Measurements from ENCODE around the gene BPNT1.
A peak's percentile ranks its signal among the peaks of the same experiment; 100 is the strongest.
"Not testable (repeated sequence)": the region's sequence is repeated elsewhere in the genome, so short reads cannot be mapped to it uniquely, and the experiment has no call there.

Gene BPNT1

DNA sequence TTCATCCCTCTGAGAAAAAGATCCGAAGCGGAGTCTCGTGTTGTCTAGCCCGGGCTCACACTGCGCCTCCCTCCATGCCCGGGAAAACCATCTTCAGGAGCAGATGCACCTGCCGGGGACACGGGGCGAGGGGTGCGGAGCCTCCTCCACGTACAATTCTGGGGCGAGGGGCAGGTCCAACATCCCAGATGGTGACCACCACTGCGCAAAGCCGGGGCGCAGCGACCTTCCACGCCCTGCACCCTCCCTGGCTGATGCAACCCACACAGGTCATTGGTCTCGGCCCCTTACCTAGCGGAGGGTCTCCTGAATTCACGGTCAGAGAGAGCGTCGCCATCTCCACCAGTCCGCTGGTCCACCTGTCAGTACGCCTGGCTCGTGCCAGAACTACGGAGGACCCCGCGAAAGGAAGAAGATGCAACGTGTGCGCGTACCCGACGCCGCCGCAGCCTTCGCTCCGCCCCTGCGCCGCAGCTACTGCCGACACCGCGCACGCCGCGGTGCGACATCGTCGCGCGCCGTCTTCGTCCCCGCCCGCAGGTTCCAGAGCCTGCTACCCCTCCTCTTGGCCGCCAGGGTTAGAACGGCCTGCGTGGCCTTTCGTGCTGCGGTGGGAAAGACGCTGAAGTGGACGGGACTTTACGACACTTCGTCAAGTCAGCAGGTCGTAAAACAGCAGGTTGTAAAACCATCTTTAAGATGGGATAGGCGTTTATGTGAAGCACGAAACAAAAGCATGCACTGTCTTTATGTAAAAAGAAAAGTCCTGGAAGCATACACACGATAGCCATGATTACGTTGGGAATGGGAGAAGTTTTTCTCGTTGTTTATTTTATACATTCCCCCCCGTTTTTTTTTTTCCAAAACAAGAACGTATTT lies 43.3 kb downstream of the BPNT1 start, which contains the start of gene EPRS1:
Gene EPRS1 (minus strand): TSS at position 454 of the 879 bp plus-strand sequence. CDS start 117 bp downstream, at position 337.
- H3K4me1 Mint-ChIP-seq (ENCODE audit: low read depth): peaks cover 27% of the 10 kb centered on the region
- H3K27ac Mint-ChIP-seq: peak within 1 kb of the TSS; percentile 98
- H3K4me3 Mint-ChIP-seq: peak within 1 kb of the TSS; percentile 100
- H3K9me3 Mint-ChIP-seq: no peaks in the 10 kb centered on the region
- DNase-seq (ENCODE audit: low spot score): peak; percentile 96
- H3K36me3 Mint-ChIP-seq (ENCODE audit: low read depth): peaks cover 10% of the 10 kb centered on the region
- H3K27me3 Mint-ChIP-seq (ENCODE audit: low read depth): no peaks in the 10 kb centered on the region

- DNase-seq (ENCODE audit: low spot score): no peak
- H3K9me3 Mint-ChIP-seq: no peaks in the 10 kb centered on the region
- H3K27ac Mint-ChIP-seq: peak overlapping the region; percentile 98
- H3K36me3 Mint-ChIP-seq (ENCODE audit: low read depth): peaks cover 10% of the 10 kb centered on the region
- H3K4me1 Mint-ChIP-seq (ENCODE audit: low read depth): peaks cover 27% of the 10 kb centered on the region
- H3K27me3 Mint-ChIP-seq (ENCODE audit: low read depth): no peaks in the 10 kb centered on the region
- peak overlapping the region; percentile 100 for H3K4me3 Mint-ChIP-seq
These were observed 44.1 kb downstream of the BPNT1 start for GRCh38 chr1:220045356-220046051.

DNA sequence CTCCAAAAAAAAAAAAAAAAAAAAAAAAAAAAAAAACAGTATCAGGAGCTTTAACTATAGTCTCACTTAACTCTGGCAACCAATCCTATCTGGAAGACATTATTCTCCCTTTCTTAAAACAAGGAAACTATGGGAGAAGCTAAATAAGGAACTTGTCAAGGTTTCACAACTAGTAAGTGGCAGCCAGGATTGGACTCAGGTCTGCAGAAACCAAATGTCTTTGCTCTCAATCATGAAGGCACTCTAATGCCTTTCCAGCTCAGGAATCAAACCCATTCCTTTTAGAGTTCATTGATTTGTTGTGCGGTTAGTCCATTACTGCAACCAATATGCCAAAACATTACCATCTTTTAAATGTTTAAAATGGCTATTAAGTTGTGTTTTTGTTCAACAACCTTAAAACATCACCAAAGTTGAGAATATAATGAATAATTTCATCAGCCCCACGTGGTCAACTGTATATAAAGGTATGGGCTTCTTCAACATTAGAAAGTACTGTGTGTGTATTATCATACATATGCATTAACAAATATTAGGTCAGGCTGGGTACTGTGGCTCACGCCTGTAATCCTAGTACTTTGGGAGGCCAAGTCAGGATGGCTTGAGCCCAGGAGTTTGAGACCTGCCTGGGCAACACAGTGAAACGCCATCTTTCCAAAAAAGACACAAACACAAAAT lies 44.8 kb downstream of the BPNT1 start:
- H3K27ac Mint-ChIP-seq: peak overlapping the region; percentile 98
- peaks cover 10% of the 10 kb centered on the region for H3K36me3 Mint-ChIP-seq (ENCODE audit: low read depth)
- H3K4me1 Mint-ChIP-seq (ENCODE audit: low read depth): peaks cover 27% of the 10 kb centered on the region
- no peaks in the 10 kb centered on the region for H3K27me3 Mint-ChIP-seq (ENCODE audit: low read depth)
- DNase-seq (ENCODE audit: low spot score): no peak
- H3K9me3 Mint-ChIP-seq: no peaks in the 10 kb centered on the region
- H3K4me3 Mint-ChIP-seq: peak overlapping the region; percentile 100

DNA sequence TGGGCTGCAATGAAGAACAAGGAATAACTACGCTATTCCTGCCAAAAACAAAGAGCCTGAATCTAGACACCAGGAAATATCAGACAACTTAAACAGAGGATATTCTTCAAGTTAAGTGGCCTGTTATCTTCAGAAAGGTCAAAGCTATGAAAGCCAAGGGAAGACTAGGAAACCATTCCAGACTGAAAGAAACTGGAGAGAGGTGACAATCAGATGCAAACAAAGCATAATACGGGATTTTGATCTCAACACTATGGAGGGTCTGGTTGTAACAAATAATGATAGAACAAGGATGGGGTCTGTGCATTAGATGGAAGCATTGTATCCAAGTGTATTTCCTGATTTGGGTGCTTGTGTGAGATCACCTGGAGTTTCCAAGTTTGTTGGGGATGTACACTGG lies 45.9 kb downstream of the BPNT1 start:
- H3K27me3 Mint-ChIP-seq (ENCODE audit: low read depth): no peaks in the 10 kb centered on the region
- peaks cover 15% of the 10 kb centered on the region for H3K36me3 Mint-ChIP-seq (ENCODE audit: low read depth)
- no peaks in the 10 kb centered on the region for H3K9me3 Mint-ChIP-seq
- DNase-seq (ENCODE audit: low spot score): no peak
- H3K4me3 Mint-ChIP-seq: peak overlapping the region; percentile 37
- H3K27ac Mint-ChIP-seq: peak overlapping the region; percentile 70
- H3K4me1 Mint-ChIP-seq (ENCODE audit: low read depth): peaks cover 32% of the 10 kb centered on the region

DNA sequence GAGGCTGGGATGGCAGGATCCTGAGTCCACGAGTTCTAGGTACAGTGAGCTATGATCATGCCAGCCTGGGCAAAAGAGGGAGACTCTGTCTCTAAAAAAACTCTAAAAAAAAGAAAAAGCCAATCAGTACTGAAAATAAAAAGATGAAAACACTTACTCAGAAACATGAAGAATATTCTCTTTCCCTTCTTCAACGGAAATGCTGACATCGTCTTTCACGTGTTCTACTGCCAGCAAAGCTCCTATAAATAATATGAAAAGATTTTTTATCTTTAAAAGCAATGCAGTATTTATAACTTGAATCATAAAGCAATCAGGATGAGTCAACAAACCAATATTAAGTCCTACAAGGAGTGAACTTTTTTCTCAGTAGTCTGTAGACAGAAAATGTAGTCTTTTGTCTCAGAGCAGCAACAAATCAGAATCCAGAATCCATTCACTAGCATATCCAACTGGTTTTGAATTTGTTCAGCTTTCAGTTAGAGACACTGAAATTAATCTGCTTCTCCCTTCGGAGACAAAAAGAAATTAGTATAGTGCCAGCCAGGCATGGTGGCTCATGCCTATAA lies 49.5 kb downstream of the BPNT1 start:
- DNase-seq (ENCODE audit: low spot score): no peak
- peaks cover 32% of the 10 kb centered on the region for H3K36me3 Mint-ChIP-seq (ENCODE audit: low read depth)
- no peak overlapping the region for H3K4me3 Mint-ChIP-seq
- no peaks in the 10 kb centered on the region for H3K27me3 Mint-ChIP-seq (ENCODE audit: low read depth)
- H3K9me3 Mint-ChIP-seq: no peaks in the 10 kb centered on the region
- H3K27ac Mint-ChIP-seq: no peak overlapping the region
- H3K4me1 Mint-ChIP-seq (ENCODE audit: low read depth): peaks cover 32% of the 10 kb centered on the region

- Mint-ChIP-seq H3K27ac (peak overlapping the region; percentile 43), H3K4me1 (ENCODE audit: low read depth) (peaks cover 24% of the 10 kb centered on the region), H3K36me3 (ENCODE audit: low read depth) (peaks cover 36% of the 10 kb centered on the region), H3K4me3 (no peak overlapping the region), H3K9me3 (no peaks in the 10 kb centered on the region), H3K27me3 (ENCODE audit: low read depth) (no peaks in the 10 kb centered on the region)
- no peak for DNase-seq (ENCODE audit: low spot score)
These were observed 50.9 kb downstream of the BPNT1 start for GRCh38 chr1:220038640-220039039.

- not testable (repeated sequence) for H3K9me3 Mint-ChIP-seq
- peak overlapping the region; percentile 1 for H3K27ac Mint-ChIP-seq
- peaks cover 37% of the 10 kb centered on the region for H3K36me3 Mint-ChIP-seq (ENCODE audit: low read depth)
These were observed 51.8 kb downstream of the BPNT1 start for GRCh38 chr1:220037810-220038209.

GRCh38 chr1:220032911-220033310 lies 56.7 kb downstream of the BPNT1 start:
- Mint-ChIP-seq H3K27ac (no peak overlapping the region), H3K36me3 (ENCODE audit: low read depth) (peaks cover 50% of the 10 kb centered on the region), H3K27me3 (ENCODE audit: low read depth) (no peaks in the 10 kb centered on the region), H3K4me1 (ENCODE audit: low read depth) (peaks cover 18% of the 10 kb centered on the region), H3K4me3 (no peak overlapping the region), H3K9me3 (no peaks in the 10 kb centered on the region)
- no peak for DNase-seq (ENCODE audit: low spot score)

More at GRCh38 chr1:220037810-220038209, 51.8 kb downstream of the BPNT1 start:
- H3K4me3 Mint-ChIP-seq; DNase-seq (ENCODE audit: low spot score); H3K27me3 Mint-ChIP-seq (ENCODE audit: low read depth): not testable (repeated sequence)
- H3K4me1 Mint-ChIP-seq (ENCODE audit: low read depth): peaks cover 22% of the 10 kb centered on the region

DNA sequence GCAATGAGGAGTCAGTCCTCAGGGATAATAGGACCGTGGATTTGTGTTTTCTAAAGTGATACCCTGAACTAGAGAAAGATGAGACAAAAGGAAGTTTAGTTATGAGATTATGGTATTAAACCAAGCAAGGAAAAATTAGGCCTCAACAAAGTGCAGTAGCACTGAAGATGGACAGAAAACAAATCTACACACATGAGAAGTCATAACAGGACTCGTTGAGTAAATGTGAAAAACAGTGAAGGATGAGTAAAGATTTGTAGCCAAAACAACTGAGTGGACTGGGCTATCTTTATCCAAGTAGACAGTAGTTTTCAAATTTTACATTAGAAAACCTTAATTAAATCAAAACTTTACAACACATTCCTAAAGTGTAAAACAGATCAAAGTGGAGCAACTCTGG lies 58.3 kb downstream of the BPNT1 start:
- Mint-ChIP-seq H3K4me3 (no peak overlapping the region), H3K9me3 (no peaks in the 10 kb centered on the region), H3K36me3 (ENCODE audit: low read depth) (peaks cover 39% of the 10 kb centered on the region), H3K27ac (no peak overlapping the region), H3K27me3 (ENCODE audit: low read depth) (no peaks in the 10 kb centered on the region), H3K4me1 (ENCODE audit: low read depth) (peaks cover 8% of the 10 kb centered on the region)
- no peak for DNase-seq (ENCODE audit: low spot score)

DNA sequence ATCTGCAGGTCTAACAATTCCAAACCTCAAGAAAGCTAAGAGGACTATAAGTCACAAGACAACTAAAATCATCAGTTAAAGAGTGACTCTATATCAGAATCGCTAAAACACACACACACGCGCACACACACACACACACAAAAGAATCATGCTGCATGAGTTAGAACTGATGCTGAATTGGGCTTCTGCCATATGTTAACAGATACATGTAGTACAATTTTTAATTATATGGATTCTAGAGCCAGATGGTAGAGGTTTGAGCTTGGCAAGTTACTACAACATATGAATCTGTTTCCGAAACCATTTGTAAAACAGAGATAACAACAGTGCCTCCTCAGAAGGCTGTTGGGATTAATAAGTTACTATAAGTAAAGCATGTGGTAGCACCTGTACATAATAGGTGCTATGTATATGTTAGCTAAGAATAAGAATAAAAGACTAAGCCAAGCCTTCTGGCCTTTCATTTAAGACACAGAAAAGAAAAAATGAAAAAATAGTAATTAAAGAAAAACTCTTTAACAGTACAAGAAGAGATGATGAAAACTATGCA lies 61.2 kb downstream of the BPNT1 start:
- Mint-ChIP-seq H3K27me3 (ENCODE audit: low read depth) (no peaks in the 10 kb centered on the region), H3K27ac (no peak overlapping the region), H3K4me1 (ENCODE audit: low read depth) (peaks cover 6% of the 10 kb centered on the region), H3K36me3 (ENCODE audit: low read depth) (peaks cover 50% of the 10 kb centered on the region), H3K4me3 (no peak overlapping the region), H3K9me3 (no peaks in the 10 kb centered on the region)
- DNase-seq (ENCODE audit: low spot score): no peak

DNA sequence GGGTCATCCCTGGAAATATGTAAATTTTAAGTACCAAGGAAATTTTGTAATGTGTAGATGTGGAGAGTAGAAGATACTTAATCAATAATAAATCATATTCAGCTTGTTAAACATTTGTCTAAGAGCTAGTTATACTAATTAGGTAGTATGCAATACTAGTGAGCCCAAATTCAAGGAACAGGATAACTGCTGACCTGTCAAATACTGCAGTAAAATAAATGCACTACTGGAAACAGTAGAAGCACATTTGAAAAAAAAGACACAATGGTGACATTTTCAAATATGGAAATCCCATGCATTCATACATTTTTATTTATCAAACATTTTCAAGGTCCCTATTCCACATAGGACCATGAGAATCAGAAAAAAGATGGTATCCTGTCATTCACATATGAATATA lies 70.5 kb downstream of the BPNT1 start:
- no peak for DNase-seq (ENCODE audit: low spot score)
- Mint-ChIP-seq H3K27ac (no peak overlapping the region), H3K4me1 (ENCODE audit: low read depth) (peaks cover 14% of the 10 kb centered on the region), H3K36me3 (ENCODE audit: low read depth) (peaks cover 64% of the 10 kb centered on the region), H3K4me3 (no peak overlapping the region), H3K27me3 (ENCODE audit: low read depth) (no peaks in the 10 kb centered on the region), H3K9me3 (no peaks in the 10 kb centered on the region)

GRCh38 chr1:220013497-220013896 lies 76.1 kb downstream of the BPNT1 start:
- no peak for DNase-seq (ENCODE audit: low spot score)
- Mint-ChIP-seq H3K27ac (peak overlapping the region; percentile 32), H3K36me3 (ENCODE audit: low read depth) (peaks cover 57% of the 10 kb centered on the region), H3K4me1 (ENCODE audit: low read depth) (peaks cover 18% of the 10 kb centered on the region), H3K9me3 (no peaks in the 10 kb centered on the region), H3K27me3 (ENCODE audit: low read depth) (no peaks in the 10 kb centered on the region), H3K4me3 (no peak overlapping the region)

DNA sequence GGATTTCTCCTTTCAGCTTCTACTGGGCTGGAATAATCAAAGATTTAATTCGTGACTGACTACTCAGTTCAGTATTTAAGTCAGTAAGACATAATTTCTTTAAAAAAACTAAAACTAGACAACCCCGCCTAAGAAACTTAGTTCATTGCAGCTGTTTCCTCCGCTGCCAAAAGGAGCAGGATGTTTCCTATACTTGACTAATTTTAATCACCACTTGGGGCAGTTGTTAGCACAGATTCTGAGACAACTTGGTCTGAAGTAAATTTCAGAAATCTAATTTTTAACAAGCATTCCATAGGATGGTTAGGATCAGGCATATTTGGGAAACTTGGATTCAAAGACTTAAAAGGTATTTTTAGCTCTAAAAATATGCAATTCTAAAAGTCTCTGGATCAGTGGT lies 77.3 kb downstream of the BPNT1 start:
- no peaks in the 10 kb centered on the region for H3K9me3 Mint-ChIP-seq
- peaks cover 52% of the 10 kb centered on the region for H3K36me3 Mint-ChIP-seq (ENCODE audit: low read depth)
- DNase-seq (ENCODE audit: low spot score): no peak
- H3K4me1 Mint-ChIP-seq (ENCODE audit: low read depth): peaks cover 20% of the 10 kb centered on the region
- no peaks in the 10 kb centered on the region for H3K27me3 Mint-ChIP-seq (ENCODE audit: low read depth)
- no peak overlapping the region for H3K4me3 Mint-ChIP-seq
- H3K27ac Mint-ChIP-seq: no peak overlapping the region

Measured in T-helper 2 cell treated with Interferon-gamma antibody and Interleukin-4, amounts not matched to agents 5 μg/mL and 100 μg/mL, for 36 hours (primary cell).